Endothelial cell (in vitro differentiated cells): ENCODE measurements around the gene ZNHIT6. TPM values are rescaled to one million over a fixed set of nuclear protein-coding genes. Genes with fewer than 3 reads are reported as not detected.

ENCODE experiments used
- DNase-seq: peaks from one replicate; pipeline ENCODE4 v3.0.0; 2021; ENCODE audit warnings: low spot score
- H3K27ac Mint-ChIP-seq: one replicate; pipeline ENCODE4 v1.8.0; 2021; ENCODE audit warnings: mixed read lengths, inconsistent platforms; ENCODE audit not compliant: unreplicated experiment
- H3K27me3 Mint-ChIP-seq: one replicate; pipeline ENCODE4 v1.8.0; 2021; ENCODE audit warnings: mild to moderate bottlenecking, moderate library complexity, mixed read lengths, inconsistent platforms; ENCODE audit not compliant: unreplicated experiment
- H3K36me3 Mint-ChIP-seq: one replicate; pipeline ENCODE4 v1.8.0; 2021; ENCODE audit warnings: mild to moderate bottlenecking, low read depth, mixed read lengths, inconsistent platforms; ENCODE audit not compliant: unreplicated experiment
- H3K4me1 Mint-ChIP-seq: one replicate; pipeline ENCODE4 v1.8.0; 2021; ENCODE audit warnings: mild to moderate bottlenecking, mixed read lengths, inconsistent platforms; ENCODE audit not compliant: unreplicated experiment
- H3K4me3 Mint-ChIP-seq: one replicate; pipeline ENCODE4 v1.8.0; 2021; ENCODE audit warnings: mild to moderate bottlenecking, mixed read lengths, inconsistent platforms; ENCODE audit not compliant: unreplicated experiment
- H3K9me3 Mint-ChIP-seq: one replicate; pipeline ENCODE4 v1.8.0; 2021; ENCODE audit warnings: mixed read lengths, inconsistent platforms; ENCODE audit not compliant: unreplicated experiment
- total RNA-seq: library from RNA; stranded (reverse); fragmentation: NEBNext Ultra II Directional; extraction: Animal tissue kit (Norgen Biotek cat#: 25700); gene quantifications from one replicate; pipeline ENCODE4 v1.2.1, GENCODE V29; 2021; ENCODE audit not compliant: unreplicated experiment
- TF ChIP-seq, protein P1 (sequence below): fragments of 200-600 bp; sonication (generic); IDR thresholded peaks from one replicate; pipeline ENCODE4 v1.5.0; 2021; ENCODE audit warnings: antibody characterized with exemption; ENCODE audit not compliant: unreplicated experiment

Gene ZNHIT6
- total RNA-seq, 1 donor from 2014 or later = 22.6 TPM

DNA sequence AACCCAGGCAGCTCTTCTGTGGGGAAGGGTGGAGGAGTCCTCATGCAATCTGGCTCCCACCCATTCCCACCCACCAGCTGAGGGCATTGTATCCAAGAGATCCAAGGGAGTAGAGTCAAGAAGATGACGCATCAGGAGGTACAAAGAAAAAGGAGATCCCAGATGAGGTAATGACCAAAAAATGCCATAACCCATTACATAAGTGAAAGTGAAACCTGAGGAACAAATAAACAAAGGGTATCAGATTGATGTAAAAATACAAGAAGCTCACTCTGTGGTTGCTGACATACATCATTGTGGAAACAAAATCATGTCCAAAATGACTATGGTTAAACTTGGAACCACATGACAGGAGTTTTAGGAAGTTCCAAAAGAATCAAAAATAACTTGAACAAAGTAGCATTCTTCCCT lies 85.2 kb downstream of the ZNHIT6 start:
- TF ChIP-seq, protein P1, sequence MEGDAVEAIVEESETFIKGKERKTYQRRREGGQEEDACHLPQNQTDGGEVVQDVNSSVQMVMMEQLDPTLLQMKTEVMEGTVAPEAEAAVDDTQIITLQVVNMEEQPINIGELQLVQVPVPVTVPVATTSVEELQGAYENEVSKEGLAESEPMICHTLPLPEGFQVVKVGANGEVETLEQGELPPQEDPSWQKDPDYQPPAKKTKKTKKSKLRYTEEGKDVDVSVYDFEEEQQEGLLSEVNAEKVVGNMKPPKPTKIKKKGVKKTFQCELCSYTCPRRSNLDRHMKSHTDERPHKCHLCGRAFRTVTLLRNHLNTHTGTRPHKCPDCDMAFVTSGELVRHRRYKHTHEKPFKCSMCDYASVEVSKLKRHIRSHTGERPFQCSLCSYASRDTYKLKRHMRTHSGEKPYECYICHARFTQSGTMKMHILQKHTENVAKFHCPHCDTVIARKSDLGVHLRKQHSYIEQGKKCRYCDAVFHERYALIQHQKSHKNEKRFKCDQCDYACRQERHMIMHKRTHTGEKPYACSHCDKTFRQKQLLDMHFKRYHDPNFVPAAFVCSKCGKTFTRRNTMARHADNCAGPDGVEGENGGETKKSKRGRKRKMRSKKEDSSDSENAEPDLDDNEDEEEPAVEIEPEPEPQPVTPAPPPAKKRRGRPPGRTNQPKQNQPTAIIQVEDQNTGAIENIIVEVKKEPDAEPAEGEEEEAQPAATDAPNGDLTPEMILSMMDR = no peak
- peaks cover 45% of the 10 kb centered on the region for H3K36me3 Mint-ChIP-seq
- H3K27ac Mint-ChIP-seq = no peak overlapping the region
- peaks cover 13% of the 10 kb centered on the region for H3K9me3 Mint-ChIP-seq
- H3K4me1 Mint-ChIP-seq = peaks cover 2% of the 10 kb centered on the region
- DNase-seq = no peak
- H3K4me3 Mint-ChIP-seq = peak overlapping the region; percentile 32
- H3K27me3 Mint-ChIP-seq = peaks cover 2% of the 10 kb centered on the region

DNA sequence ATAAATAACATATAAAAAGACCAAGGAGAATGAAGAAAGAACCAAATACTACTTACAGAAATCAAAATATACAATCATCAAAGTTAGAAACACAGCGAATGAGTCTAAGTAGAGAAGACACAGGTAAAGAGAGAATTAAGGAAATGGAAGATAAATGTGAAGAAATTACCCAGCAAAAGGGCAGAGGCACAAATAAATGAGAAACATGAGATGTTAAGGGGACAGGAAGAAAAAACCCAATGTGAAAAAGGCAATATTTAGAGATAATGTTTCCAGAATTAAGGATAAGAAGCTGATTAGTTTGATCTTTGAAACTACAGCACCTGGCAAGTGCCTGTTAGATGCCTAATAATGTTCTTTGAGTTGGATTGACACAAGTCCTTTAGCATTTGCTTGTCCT lies 86.8 kb downstream of the ZNHIT6 start:
- no peak for DNase-seq
- H3K27ac Mint-ChIP-seq = peak overlapping the region; percentile 45
- H3K4me1 Mint-ChIP-seq = peaks cover 2% of the 10 kb centered on the region
- H3K4me3 Mint-ChIP-seq = no peak overlapping the region
- peaks cover 13% of the 10 kb centered on the region for H3K9me3 Mint-ChIP-seq
- TF ChIP-seq, protein P1 = no peak
- H3K27me3 Mint-ChIP-seq = peaks cover 1% of the 10 kb centered on the region
- H3K36me3 Mint-ChIP-seq = peaks cover 38% of the 10 kb centered on the region

DNA sequence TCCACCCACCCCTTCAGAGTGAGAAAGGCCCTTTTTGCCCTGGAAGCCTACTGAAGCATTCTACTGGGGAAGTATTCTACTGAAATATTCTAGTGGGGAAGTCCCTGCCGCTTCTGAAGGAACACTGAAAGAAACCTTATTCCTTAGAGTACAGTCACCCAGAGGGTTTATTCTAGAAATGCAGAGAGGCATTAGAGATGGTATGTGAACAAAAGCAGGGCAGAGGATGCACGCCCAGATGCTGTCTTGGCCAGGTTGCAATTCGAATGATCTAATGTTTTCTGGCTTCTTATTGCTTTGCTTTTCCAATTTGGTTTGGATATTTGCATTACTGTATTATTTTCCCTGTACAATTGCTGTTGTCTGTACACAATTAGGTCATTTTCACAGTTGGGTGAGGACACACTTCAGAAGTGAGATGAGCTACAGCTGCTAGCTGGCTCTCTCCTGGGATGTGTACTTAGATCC lies 90.6 kb downstream of the ZNHIT6 start:
- Mint-ChIP-seq H3K27ac (no peak overlapping the region), H3K27me3 (peaks cover 5% of the 10 kb centered on the region), H3K36me3 (peaks cover 23% of the 10 kb centered on the region), H3K9me3 (peaks cover 13% of the 10 kb centered on the region), H3K4me3 (no peak overlapping the region), H3K4me1 (no peaks in the 10 kb centered on the region)
- no peak for DNase-seq
- TF ChIP-seq, protein P1 = no peak

DNA sequence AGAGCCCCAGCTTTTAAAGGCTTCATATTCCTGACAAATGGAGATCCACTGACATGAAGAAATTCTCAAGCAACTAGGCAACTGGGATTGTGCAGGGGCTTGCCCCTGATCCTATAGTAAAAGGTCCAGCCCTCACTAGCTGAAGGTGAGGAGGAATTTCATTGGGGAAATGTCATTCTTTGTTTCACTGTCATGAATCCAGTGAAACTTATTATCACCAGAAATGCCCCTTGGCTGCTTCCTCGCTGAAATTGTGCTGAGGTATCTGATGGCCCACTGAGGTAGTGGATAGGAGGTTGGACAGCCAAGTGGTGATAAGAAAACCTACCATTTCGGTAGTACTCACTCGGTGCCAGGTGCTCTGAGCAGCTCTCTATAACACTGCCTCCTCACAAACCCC lies 91.5 kb downstream of the ZNHIT6 start:
- Mint-ChIP-seq H3K27me3 (peaks cover 5% of the 10 kb centered on the region), H3K9me3 (peaks cover 5% of the 10 kb centered on the region), H3K4me3 (no peak overlapping the region), H3K36me3 (peaks cover 14% of the 10 kb centered on the region), H3K27ac (no peak overlapping the region), H3K4me1 (no peaks in the 10 kb centered on the region)
- TF ChIP-seq, protein P1 = no peak
- no peak for DNase-seq

DNA sequence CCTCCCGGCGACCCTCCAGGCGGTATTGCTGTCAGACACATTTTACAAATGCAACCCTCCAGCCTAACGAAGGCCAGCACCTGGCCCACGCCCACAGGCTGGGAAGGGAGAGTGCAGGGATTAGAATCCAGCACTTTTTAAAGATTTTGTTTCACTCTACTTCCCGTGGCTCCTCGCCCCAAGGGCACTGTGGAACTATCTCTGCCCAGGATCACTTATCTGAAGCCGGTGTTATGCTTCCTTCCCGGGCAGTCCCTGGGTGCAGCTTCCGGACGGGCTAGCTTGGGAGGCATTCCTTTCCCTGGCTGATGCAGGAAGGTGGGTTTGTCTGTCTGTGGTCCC lies 91.9 kb downstream of the ZNHIT6 start:
- H3K4me3 Mint-ChIP-seq = no peak overlapping the region
- H3K27me3 Mint-ChIP-seq = peaks cover 5% of the 10 kb centered on the region
- H3K9me3 Mint-ChIP-seq = peaks cover 2% of the 10 kb centered on the region
- peaks cover 12% of the 10 kb centered on the region for H3K36me3 Mint-ChIP-seq
- DNase-seq = no peak
- no peaks in the 10 kb centered on the region for H3K4me1 Mint-ChIP-seq
- TF ChIP-seq, protein P1 = no peak
- no peak overlapping the region for H3K27ac Mint-ChIP-seq
